Measurements from ENCODE around the gene PRF1.

DNA sequence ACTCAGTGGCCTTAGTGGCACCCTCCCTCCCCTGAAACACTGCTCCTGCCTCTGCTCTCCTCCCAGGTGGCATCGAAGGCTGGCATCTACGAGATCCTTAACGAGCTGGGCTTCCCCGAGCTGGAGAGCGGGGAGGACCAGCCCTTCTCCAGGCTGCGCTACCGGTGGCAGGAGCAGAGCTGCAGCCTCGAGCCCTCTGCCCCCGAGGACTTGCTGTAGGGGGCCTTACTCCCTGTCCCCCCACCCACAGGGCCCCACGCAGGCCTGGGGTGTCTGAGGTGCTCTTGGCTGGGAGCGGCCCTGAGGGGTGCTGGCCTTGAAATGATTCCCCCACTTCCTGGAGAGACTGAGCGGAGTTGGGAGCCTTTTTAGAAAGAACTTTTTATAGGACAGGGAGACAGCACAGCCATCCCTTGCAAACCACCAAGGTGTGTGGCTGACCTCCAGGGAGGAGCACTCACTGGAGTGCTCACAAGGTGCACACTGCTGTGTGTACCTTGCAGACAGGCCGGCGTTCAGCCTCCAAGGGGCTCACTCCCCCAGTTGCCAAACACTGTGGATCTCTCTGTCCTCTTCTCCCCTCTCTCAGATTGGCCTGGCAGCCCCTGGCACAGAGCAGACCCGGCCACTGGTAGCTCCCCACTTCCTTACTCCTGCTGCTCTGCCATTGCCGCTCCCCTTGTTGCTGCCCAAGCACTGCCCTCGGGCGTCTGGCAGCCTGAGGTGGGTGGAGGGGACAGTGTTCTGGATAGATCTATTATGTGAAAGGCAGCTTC, 35.8 kb downstream of the PRF1 start:
- TF ChIP-seq, protein P1, sequence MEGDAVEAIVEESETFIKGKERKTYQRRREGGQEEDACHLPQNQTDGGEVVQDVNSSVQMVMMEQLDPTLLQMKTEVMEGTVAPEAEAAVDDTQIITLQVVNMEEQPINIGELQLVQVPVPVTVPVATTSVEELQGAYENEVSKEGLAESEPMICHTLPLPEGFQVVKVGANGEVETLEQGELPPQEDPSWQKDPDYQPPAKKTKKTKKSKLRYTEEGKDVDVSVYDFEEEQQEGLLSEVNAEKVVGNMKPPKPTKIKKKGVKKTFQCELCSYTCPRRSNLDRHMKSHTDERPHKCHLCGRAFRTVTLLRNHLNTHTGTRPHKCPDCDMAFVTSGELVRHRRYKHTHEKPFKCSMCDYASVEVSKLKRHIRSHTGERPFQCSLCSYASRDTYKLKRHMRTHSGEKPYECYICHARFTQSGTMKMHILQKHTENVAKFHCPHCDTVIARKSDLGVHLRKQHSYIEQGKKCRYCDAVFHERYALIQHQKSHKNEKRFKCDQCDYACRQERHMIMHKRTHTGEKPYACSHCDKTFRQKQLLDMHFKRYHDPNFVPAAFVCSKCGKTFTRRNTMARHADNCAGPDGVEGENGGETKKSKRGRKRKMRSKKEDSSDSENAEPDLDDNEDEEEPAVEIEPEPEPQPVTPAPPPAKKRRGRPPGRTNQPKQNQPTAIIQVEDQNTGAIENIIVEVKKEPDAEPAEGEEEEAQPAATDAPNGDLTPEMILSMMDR (IDR thresholded peaks at IDR 0.05) = no peak
- TF ChIP-seq POLR2A (IDR thresholded peaks at IDR 0.05) (no peak), EP300 (IDR thresholded peaks at IDR 0.05) (no peak)
